ENCODE measurements around the gene POLR2L. TPM values are rescaled to one million over a fixed set of nuclear protein-coding genes. Genes with fewer than 3 reads are reported as not detected.

Gene POLR2L
- total RNA-seq, 4 donors from 2014 or later = 66.0 to 94.6 (median 81.2) TPM

DNA sequence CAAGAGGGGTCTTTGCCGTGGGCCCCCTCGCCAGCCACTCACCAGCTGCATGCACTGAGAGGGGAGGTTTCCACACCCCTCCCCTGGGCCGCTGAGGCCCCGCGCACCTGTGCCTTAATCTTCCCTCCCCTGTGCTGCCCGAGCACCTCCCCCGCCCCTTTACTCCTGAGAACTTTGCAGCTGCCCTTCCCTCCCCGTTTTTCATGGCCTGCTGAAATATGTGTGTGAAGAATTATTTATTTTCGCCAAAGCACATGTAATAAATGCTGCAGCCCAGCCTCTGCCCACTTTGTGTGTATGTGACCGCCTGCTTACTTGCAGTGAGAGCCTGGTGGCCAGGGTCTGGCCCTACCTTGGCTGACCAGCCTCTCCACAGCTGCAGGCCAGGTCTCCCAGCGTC lies 17.4 kb downstream of the POLR2L start:
- Histone ChIP-seq H3K27ac (no peak overlapping the region), H3K36me3 (peaks cover 0 to 27% of the 10 kb centered on the region in 2 donors), H3K9me3 (no peaks in the 10 kb centered on the region), H3K4me1 (peaks cover 26 to 56% of the 10 kb centered on the region in 2 donors), H3K4me3 (no peak overlapping the region), H3K27me3 (peaks cover 14 to 31% (median 31%) of the 10 kb centered on the region in 3 donors)
- no peak for DNase-seq
- intact Hi-C loops (cut with DNase I; ENCODE audit: low total_unique reads) = no loop called here
- in situ Hi-C loops (cut with MboI; ENCODE audit: low sequenced_read_pairs in 4 of 4) = no loop called here
- TF ChIP-seq, protein P1, sequence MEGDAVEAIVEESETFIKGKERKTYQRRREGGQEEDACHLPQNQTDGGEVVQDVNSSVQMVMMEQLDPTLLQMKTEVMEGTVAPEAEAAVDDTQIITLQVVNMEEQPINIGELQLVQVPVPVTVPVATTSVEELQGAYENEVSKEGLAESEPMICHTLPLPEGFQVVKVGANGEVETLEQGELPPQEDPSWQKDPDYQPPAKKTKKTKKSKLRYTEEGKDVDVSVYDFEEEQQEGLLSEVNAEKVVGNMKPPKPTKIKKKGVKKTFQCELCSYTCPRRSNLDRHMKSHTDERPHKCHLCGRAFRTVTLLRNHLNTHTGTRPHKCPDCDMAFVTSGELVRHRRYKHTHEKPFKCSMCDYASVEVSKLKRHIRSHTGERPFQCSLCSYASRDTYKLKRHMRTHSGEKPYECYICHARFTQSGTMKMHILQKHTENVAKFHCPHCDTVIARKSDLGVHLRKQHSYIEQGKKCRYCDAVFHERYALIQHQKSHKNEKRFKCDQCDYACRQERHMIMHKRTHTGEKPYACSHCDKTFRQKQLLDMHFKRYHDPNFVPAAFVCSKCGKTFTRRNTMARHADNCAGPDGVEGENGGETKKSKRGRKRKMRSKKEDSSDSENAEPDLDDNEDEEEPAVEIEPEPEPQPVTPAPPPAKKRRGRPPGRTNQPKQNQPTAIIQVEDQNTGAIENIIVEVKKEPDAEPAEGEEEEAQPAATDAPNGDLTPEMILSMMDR (IDR thresholded peaks at IDR 0.05 in 4 of 5, conservative IDR thresholded peaks at IDR 0.05 in 1 of 5) = no peak
- TF ChIP-seq POLR2A (IDR thresholded peaks at IDR 0.05) = no peak
- ATAC-seq = no peak

DNA sequence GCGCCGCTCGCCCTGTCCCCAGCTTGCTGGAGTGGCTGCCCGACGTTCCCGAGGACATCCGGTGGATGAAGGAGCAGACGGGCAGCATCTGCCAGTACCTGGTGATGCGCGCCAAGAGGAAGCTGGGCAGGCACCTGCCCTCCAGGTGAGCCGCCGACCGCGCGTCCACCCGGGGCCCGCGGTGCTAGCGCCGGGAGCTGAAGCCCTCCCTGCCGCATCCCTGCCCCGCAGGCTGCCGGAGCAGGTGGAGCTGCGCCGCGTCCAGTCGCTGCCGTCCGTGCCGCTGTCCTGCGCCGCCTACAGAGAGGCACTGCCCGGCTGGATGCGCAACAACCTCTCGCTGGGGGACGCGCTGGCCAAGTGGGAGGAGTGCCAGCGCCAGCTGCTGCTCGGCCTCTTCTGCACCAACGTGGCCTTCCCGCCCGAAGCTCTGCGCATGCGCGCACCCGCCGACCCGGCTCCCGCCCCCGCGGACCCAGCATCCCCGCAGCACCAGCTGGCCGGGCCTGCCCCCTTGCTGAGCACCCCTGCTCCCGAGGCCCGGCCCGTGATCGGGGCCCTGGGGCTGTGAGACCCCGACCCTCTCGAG lies 17.9 kb downstream of the POLR2L start:
- DNase-seq (peak in 1 of 2 donors; percentile 68), ATAC-seq (no peak)
- H3K4me1 ChIP-seq = peaks cover 26 to 50% of the 10 kb centered on the region in 2 donors
- no peak overlapping the region for H3K4me3 ChIP-seq
- no peaks in the 10 kb centered on the region for H3K9me3 ChIP-seq
- intact Hi-C loops (cut with DNase I; ENCODE audit: low total_unique reads) (no loop called here), in situ Hi-C loops (cut with MboI; ENCODE audit: low sequenced_read_pairs in 4 of 4) (no loop called here)
- TF ChIP-seq POLR2A (IDR thresholded peaks at IDR 0.05) = no peak
- TF ChIP-seq, protein P1 (IDR thresholded peaks at IDR 0.05 in 4 of 5, conservative IDR thresholded peaks at IDR 0.05 in 1 of 5) = no peak
- peaks cover 0 to 27% of the 10 kb centered on the region in 2 donors for H3K36me3 ChIP-seq
- peaks cover 8 to 28% (median 25%) of the 10 kb centered on the region in 3 donors for H3K27me3 ChIP-seq
- no peak overlapping the region for H3K27ac ChIP-seq

DNA sequence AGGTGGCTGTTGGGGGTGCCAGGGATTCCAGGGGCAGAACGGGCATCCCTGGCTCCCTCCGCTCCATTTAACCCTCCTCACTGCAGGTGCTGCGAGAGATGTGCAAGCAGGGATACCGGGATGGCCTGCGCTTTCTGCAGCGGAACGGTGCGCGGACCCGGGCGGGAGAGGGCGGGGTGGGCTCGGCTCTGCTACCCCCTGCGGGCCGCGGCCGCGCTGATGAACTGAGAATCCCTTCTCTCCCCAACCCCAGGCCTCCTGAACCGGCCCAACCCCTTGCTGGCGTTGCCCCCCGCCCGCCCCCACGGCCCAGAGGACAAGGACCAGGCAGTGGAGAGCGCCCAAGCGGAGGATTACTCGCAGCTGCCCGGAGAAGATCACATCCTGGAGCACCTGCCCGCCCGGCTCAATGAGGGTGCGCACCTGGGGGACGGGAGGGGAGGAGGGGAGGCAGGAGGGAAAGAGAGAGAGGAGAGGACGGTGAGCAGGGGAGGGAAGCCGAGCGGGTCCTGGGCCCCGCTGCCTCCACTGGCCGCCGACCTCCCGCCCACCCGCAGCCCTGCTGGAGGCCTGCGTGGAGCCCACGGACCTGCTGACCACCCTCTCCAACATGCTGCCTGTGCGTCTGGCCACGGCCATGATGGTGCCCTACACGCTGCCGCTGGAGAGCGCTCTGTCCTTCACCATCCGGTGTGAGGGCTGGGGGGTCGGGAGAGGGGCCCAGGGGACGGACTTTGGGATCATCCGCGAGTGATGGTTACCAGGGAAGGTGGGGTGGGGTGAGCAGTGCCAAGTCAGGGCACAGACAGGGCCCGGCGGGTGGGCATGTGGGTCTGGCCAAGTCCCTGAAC lies 18.7 kb downstream of the POLR2L start:
- intact Hi-C loops (cut with DNase I; ENCODE audit: low total_unique reads) (no loop called here), in situ Hi-C loops (cut with MboI; ENCODE audit: low sequenced_read_pairs in 4 of 4) (no loop called here)
- H3K4me1 ChIP-seq = peaks cover 29 to 54% of the 10 kb centered on the region in 2 donors
- H3K36me3 ChIP-seq = peaks cover 0 to 27% of the 10 kb centered on the region in 2 donors
- no peak overlapping the region for H3K27ac ChIP-seq
- peaks cover 6 to 22% (median 20%) of the 10 kb centered on the region in 3 donors for H3K27me3 ChIP-seq
- DNase-seq (no peak), ATAC-seq (no peak)
- no peak overlapping the region for H3K4me3 ChIP-seq
- TF ChIP-seq POLR2A (IDR thresholded peaks at IDR 0.05) = no peak
- TF ChIP-seq, protein P1 (IDR thresholded peaks at IDR 0.05 in 4 of 5, conservative IDR thresholded peaks at IDR 0.05 in 1 of 5) = no peak
- H3K9me3 ChIP-seq = no peaks in the 10 kb centered on the region

DNA sequence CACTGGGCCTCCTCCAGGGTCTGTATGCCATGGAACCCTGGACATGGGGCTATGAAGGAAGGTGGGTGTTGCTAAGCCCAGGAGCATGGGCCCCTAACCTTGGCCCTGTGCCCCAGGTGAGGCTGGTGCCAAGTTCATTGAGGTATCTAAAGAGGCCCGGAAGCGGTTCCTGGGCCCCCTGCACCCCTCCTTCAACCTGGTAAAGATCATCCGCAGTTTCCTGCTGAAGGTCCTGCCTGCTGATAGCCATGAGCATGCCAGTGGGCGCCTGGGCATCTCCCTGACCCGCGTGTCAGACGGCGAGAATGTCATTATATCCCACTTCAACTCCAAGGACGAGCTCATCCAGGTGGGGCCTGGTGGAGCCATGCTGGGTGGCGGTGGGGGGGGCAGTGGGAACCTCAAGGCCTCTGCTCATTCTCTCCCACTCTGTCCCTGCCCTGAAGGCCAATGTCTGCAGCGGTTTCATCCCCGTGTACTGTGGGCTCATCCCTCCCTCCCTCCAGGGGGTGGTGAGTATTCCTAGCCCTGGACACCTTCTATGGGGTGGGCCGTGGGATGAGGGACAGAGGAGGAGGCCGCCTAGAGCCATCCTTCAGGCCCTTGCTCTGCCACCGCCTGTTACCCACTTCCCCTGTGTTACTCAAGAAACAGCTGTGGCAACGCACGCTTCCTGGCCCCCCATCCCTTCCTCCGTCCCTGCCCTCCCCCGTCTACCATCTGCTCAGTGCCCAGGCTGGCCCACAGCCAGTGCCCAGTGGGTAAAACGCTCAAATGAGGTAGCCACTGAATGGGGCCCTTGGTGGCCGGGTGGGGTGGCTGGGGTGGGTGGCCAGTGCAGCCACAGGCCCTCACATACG lies 20.6 kb downstream of the POLR2L start:
- H3K36me3 ChIP-seq = peaks cover 0 to 27% of the 10 kb centered on the region in 2 donors
- peaks cover 27 to 46% of the 10 kb centered on the region in 2 donors for H3K4me1 ChIP-seq
- peak overlapping the region; percentile 19 to 100 (median 78) for H3K4me3 ChIP-seq
- ATAC-seq = no peak
- peak overlapping the region; percentile 93 to 100 (median 98) for H3K27ac ChIP-seq
- in situ Hi-C loops (cut with MboI; ENCODE audit: low sequenced_read_pairs in 4 of 4) = no loop called here
- intact Hi-C loops (cut with DNase I; ENCODE audit: low total_unique reads) = loop anchor here (2.0 kb wide), 1 partner anchor 21 kb away; the partner anchor contains the start of genes POLR2L and TSPAN4
- H3K27me3 ChIP-seq = peaks cover 6 to 10% (median 7%) of the 10 kb centered on the region in 3 donors
- H3K9me3 ChIP-seq = no peaks in the 10 kb centered on the region
- peak in 1 of 2 donors; percentile 59 for DNase-seq
- TF ChIP-seq POLR2A (IDR thresholded peaks at IDR 0.05) = no peak
- TF ChIP-seq, protein P1 (IDR thresholded peaks at IDR 0.05 in 4 of 5, conservative IDR thresholded peaks at IDR 0.05 in 1 of 5) = no peak
